Measurements from ENCODE around the gene RAB31.

GRCh38 chr18:9758624-9759075, 50.5 kb downstream of the RAB31 start:
- TF ChIP-seq GATA2 (IDR thresholded peaks at IDR 0.05; ENCODE audit: low read depth, low read length) = no peak
- TF ChIP-seq GATA3 (IDR thresholded peaks at IDR 0.05; ENCODE audit: low read depth, low read length) = no peak
